Endothelial cell (in vitro differentiated cells): ENCODE results near the gene DYNC1I1. TPM values are rescaled to one million over a fixed set of nuclear protein-coding genes. Genes with fewer than 3 reads are reported as not detected.

Experiments
- DNase-seq: peaks from one replicate; pipeline ENCODE4 v3.0.0; 2021; ENCODE audit warnings: low spot score
- H3K27ac Mint-ChIP-seq: one replicate; pipeline ENCODE4 v1.8.0; 2021; ENCODE audit warnings: mixed read lengths, inconsistent platforms; ENCODE audit not compliant: unreplicated experiment
- H3K27me3 Mint-ChIP-seq: one replicate; pipeline ENCODE4 v1.8.0; 2021; ENCODE audit warnings: mild to moderate bottlenecking, moderate library complexity, mixed read lengths, inconsistent platforms; ENCODE audit not compliant: unreplicated experiment
- H3K36me3 Mint-ChIP-seq: one replicate; pipeline ENCODE4 v1.8.0; 2021; ENCODE audit warnings: mild to moderate bottlenecking, low read depth, mixed read lengths, inconsistent platforms; ENCODE audit not compliant: unreplicated experiment
- H3K4me1 Mint-ChIP-seq: one replicate; pipeline ENCODE4 v1.8.0; 2021; ENCODE audit warnings: mild to moderate bottlenecking, mixed read lengths, inconsistent platforms; ENCODE audit not compliant: unreplicated experiment
- H3K4me3 Mint-ChIP-seq: one replicate; pipeline ENCODE4 v1.8.0; 2021; ENCODE audit warnings: mild to moderate bottlenecking, mixed read lengths, inconsistent platforms; ENCODE audit not compliant: unreplicated experiment
- H3K9me3 Mint-ChIP-seq: one replicate; pipeline ENCODE4 v1.8.0; 2021; ENCODE audit warnings: mixed read lengths, inconsistent platforms; ENCODE audit not compliant: unreplicated experiment
- total RNA-seq: library from RNA; stranded (reverse); fragmentation: NEBNext Ultra II Directional; extraction: Animal tissue kit (Norgen Biotek cat#: 25700); gene quantifications from one replicate; pipeline ENCODE4 v1.2.1, GENCODE V29; 2021; ENCODE audit not compliant: unreplicated experiment
- TF ChIP-seq, protein P1 (sequence below): fragments of 200-600 bp; sonication (generic); IDR thresholded peaks from one replicate; pipeline ENCODE4 v1.5.0; 2021; ENCODE audit warnings: antibody characterized with exemption; ENCODE audit not compliant: unreplicated experiment

Gene DYNC1I1
- total RNA-seq, 1 donor from 2014 or later, result 3.1 TPM

DNA sequence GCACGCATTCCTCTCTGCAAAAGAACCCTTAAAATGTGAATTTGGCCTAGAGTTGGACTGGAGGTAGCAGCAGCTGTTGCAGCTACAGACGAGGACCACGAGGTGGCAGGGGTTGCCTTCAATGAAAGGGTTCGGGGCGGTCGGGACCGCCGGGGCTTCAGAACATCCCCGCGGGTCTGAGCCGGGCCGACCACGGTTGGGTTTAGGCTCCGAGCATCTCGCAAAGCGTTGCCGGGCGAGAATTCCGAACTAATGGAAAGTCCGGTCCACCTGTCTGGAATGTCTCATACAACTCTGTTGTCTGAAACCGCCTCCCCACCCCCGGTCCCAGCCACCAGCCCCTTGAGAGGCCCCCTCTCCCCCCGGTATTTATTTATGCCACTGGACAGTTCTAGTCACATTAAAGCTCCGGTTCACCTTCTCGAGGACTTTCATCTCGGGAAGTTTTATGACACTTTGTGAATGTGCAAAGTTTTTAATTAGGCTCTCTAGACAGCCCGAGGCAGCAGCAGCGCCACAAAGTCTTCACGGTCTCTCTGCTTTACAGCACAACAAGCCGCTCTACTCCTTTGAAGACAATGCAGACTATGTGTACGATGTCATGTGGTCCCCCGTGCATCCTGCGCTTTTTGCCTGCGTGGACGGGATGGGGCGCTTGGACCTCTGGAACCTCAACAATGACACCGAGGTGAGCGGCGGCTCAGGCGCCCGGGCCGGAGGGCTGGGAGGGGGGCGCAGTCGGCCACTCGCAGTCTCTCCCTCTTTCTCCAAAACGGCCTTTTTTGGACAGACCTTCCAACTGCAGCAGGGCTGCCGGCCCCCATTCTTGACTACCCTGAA is 303.4 kb downstream of the DYNC1I1 start:
- no peaks in the 10 kb centered on the region for H3K36me3 Mint-ChIP-seq
- H3K4me1 Mint-ChIP-seq, result peaks cover 12% of the 10 kb centered on the region
- peaks cover 1% of the 10 kb centered on the region for H3K27me3 Mint-ChIP-seq
- no peak overlapping the region for H3K27ac Mint-ChIP-seq
- DNase-seq, result peak; percentile 55
- no peaks in the 10 kb centered on the region for H3K9me3 Mint-ChIP-seq
- H3K4me3 Mint-ChIP-seq, result peak overlapping the region; percentile 86
- TF ChIP-seq, protein P1, sequence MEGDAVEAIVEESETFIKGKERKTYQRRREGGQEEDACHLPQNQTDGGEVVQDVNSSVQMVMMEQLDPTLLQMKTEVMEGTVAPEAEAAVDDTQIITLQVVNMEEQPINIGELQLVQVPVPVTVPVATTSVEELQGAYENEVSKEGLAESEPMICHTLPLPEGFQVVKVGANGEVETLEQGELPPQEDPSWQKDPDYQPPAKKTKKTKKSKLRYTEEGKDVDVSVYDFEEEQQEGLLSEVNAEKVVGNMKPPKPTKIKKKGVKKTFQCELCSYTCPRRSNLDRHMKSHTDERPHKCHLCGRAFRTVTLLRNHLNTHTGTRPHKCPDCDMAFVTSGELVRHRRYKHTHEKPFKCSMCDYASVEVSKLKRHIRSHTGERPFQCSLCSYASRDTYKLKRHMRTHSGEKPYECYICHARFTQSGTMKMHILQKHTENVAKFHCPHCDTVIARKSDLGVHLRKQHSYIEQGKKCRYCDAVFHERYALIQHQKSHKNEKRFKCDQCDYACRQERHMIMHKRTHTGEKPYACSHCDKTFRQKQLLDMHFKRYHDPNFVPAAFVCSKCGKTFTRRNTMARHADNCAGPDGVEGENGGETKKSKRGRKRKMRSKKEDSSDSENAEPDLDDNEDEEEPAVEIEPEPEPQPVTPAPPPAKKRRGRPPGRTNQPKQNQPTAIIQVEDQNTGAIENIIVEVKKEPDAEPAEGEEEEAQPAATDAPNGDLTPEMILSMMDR, result peak; percentile 74

DNA sequence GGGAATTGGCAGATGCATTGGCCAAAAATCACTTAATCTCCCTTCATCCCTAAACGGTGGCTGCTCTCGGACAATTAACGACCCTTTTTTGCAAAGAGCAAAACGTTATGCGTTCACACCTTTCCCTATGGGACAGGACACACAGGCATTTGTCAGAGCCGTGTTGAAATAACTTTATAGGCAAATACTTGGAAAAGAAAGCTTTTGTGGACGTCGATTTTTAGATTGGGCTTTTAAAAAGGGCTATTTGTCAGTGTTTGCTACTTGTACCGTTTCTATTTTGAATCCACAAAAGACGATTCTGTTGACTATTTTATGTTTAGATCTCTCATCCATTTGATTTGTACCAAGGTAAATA is 304.0 kb downstream of the DYNC1I1 start:
- no peaks in the 10 kb centered on the region for H3K36me3 Mint-ChIP-seq
- H3K4me1 Mint-ChIP-seq, result peaks cover 12% of the 10 kb centered on the region
- peak overlapping the region; percentile 86 for H3K4me3 Mint-ChIP-seq
- DNase-seq, result no peak
- no peak overlapping the region for H3K27ac Mint-ChIP-seq
- H3K27me3 Mint-ChIP-seq, result peaks cover 1% of the 10 kb centered on the region
- no peaks in the 10 kb centered on the region for H3K9me3 Mint-ChIP-seq
- TF ChIP-seq, protein P1, result no peak

DNA sequence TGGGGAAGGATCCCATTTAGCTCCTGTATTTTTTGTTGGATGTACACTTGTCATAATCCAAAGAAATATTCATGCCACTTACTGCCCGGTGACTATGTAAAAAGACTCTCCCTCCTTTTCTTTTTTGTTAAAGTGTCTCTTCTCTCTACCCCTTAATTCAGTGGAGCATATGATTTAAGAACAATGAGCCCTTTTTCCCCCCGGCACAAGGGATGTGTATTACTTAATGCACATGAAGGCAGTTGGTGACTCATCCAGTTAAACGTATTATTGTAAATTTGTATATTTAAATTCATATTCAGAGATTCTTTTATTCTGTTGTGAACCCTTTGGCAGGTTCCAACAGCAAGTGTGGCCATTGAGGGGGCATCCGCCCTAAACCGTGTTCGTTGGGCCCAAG is 307.7 kb downstream of the DYNC1I1 start:
- TF ChIP-seq, protein P1, result no peak
- H3K27me3 Mint-ChIP-seq, result peaks cover 1% of the 10 kb centered on the region
- H3K4me3 Mint-ChIP-seq, result no peak overlapping the region
- DNase-seq, result no peak
- H3K36me3 Mint-ChIP-seq, result no peaks in the 10 kb centered on the region
- H3K9me3 Mint-ChIP-seq, result no peaks in the 10 kb centered on the region
- no peak overlapping the region for H3K27ac Mint-ChIP-seq
- peaks cover 12% of the 10 kb centered on the region for H3K4me1 Mint-ChIP-seq

DNA sequence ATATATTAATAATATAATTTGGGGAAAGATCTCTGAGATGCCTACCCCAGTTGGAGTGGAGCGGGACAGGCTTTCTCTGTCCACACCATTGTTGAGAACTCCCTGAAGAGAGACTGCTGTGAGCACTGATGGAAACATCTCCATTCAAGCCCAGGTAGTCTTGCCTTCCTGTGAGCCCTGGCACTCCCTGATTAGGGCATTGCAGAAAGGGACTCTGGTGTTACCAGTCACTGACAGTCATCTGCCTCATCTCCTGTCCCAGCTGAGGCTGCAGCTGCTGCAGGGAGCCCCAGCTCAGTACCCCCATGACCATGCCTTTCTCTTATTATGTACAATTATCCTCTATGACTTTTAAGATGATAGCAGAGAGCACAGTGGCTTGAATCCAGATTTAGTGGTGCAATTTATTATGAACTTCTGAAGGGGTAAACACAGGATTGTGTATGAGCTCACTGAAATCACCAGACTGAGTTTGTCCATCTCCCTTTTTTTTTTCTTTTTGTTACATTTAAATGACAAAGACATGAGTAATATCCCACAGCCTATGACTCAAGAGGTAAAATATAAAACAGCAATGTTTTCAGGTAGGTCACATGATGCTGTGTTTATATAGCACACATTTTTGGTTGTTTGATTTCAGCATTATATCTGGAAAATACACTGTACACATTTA is 312.7 kb downstream of the DYNC1I1 start:
- Mint-ChIP-seq H3K4me3 (no peak overlapping the region), H3K4me1 (no peaks in the 10 kb centered on the region), H3K27ac (no peak overlapping the region), H3K27me3 (no peaks in the 10 kb centered on the region), H3K36me3 (no peaks in the 10 kb centered on the region), H3K9me3 (no peaks in the 10 kb centered on the region)
- TF ChIP-seq, protein P1, result no peak
- DNase-seq, result no peak

DNA sequence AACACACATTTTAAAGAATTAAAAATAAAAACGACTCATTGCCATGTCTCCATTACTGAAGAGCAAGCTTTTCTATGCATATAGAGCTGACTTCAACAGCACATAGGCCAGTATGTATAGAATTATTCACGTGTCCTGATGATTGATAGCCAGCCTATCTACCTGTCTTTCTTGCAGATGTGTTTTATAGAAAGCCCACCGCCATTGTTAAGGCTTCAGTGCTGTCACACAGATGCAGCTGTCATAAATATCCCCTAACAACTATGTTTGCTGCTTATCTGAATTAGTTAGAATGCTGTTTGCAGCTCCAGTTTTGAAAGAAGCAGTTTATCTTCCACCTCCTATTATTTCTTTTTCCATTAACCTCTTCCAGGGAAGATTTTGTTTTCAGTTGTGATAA is 313.6 kb downstream of the DYNC1I1 start:
- Mint-ChIP-seq H3K27me3 (no peaks in the 10 kb centered on the region), H3K4me3 (no peak overlapping the region), H3K27ac (no peak overlapping the region), H3K9me3 (no peaks in the 10 kb centered on the region), H3K4me1 (no peaks in the 10 kb centered on the region), H3K36me3 (no peaks in the 10 kb centered on the region)
- TF ChIP-seq, protein P1, result no peak
- DNase-seq, result no peak
